ENCODE data around the gene LDHD. TPM values are rescaled to one million over a fixed set of nuclear protein-coding genes. Genes with fewer than 3 reads are reported as not detected.

Gene LDHD
- total and polyA plus RNA-seq, 9 of the 15 experiments (the other 6 are each of a cell fraction or from before 2014, with no cell fraction given): 0.19 to 0.86 (median 0.54) TPM; not detected in 3

DNA sequence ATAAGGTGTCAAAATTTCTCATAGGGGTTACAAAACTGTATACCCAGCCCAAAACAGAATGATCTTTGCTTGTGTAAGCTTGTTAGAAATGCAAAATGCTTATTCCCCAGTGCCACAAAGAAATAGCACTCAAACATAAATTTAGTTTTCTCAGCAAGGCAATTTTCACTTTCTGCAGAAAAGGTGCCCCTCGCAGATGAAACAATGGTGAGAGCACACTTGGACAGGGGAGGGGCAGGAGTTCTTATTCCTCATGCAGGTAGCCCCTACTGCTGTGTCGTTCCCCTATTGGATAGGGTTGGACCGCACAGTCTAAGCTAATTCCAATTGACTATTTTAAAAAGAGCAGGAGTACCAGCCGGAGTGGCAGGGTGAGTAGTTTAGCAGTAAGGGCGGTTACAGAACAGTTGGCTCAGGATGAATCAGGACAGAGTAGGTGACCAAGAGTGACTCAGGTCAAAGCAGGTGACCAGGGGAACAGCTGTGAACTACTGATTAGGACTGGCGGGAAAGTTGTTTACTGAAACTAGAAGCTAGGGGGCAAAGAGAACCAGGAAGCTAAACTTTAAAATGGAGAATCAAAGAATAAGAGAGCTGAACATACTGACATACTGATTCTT lies 5.5 kb upstream of the LDHD start (continued):
- TF ChIP-seq NEUROD1 (IDR thresholded peaks at IDR 0.05; ENCODE audit: borderline replicate concordance, low read depth, low read length, partially characterized antibody): no peak
- TF ChIP-seq PRPF4 (IDR thresholded peaks at IDR 0.05; ENCODE audit: insufficient read depth, low read depth, low read length, poor library complexity, severe bottlenecking): no peak
- TF ChIP-seq, protein P1, sequence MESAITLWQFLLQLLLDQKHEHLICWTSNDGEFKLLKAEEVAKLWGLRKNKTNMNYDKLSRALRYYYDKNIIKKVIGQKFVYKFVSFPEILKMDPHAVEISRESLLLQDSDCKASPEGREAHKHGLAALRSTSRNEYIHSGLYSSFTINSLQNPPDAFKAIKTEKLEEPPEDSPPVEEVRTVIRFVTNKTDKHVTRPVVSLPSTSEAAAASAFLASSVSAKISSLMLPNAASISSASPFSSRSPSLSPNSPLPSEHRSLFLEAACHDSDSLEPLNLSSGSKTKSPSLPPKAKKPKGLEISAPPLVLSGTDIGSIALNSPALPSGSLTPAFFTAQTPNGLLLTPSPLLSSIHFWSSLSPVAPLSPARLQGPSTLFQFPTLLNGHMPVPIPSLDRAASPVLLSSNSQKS (CRISPR knock-in tag; IDR thresholded peaks at IDR 0.05): no peak
- TF ChIP-seq, protein P2, sequence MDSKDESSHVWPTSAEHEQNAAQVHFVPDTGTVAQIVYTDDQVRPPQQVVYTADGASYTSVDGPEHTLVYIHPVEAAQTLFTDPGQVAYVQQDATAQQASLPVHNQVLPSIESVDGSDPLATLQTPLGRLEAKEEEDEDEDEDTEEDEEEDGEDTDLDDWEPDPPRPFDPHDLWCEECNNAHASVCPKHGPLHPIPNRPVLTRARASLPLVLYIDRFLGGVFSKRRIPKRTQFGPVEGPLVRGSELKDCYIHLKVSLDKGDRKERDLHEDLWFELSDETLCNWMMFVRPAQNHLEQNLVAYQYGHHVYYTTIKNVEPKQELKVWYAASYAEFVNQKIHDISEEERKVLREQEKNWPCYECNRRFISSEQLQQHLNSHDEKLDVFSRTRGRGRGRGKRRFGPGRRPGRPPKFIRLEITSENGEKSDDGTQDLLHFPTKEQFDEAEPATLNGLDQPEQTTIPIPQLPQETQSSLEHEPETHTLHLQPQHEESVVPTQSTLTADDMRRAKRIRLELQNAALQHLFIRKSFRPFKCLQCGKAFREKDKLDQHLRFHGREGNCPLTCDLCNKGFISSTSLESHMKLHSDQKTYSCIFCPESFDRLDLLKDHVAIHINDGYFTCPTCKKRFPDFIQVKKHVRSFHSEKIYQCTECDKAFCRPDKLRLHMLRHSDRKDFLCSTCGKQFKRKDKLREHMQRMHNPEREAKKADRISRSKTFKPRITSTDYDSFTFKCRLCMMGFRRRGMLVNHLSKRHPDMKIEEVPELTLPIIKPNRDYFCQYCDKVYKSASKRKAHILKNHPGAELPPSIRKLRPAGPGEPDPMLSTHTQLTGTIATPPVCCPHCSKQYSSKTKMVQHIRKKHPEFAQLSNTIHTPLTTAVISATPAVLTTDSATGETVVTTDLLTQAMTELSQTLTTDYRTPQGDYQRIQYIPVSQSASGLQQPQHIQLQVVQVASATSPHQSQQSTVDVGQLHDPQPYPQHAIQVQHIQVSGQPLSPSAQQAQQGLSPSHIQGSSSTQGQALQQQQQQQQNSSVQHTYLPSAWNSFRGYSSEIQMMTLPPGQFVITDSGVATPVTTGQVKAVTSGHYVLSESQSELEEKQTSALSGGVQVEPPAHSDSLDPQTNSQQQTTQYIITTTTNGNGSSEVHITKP (IDR thresholded peaks at IDR 0.05; ENCODE audit: partially characterized antibody): no peak
- TF ChIP-seq TCFL5 (CRISPR knock-in tag; conservative IDR thresholded peaks at IDR 0.05): no peak
- TF ChIP-seq, protein P3, sequence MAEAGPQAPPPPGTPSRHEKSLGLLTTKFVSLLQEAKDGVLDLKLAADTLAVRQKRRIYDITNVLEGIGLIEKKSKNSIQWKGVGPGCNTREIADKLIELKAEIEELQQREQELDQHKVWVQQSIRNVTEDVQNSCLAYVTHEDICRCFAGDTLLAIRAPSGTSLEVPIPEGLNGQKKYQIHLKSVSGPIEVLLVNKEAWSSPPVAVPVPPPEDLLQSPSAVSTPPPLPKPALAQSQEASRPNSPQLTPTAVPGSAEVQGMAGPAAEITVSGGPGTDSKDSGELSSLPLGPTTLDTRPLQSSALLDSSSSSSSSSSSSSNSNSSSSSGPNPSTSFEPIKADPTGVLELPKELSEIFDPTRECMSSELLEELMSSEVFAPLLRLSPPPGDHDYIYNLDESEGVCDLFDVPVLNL (CRISPR knock-in tag; IDR thresholded peaks at IDR 0.05; ENCODE audit: low read depth): 0 out of 2 replicates have a peak, but pooled peaks have one; percentile 23
- TF ChIP-seq MBD2 (IDR thresholded peaks at IDR 0.05; ENCODE audit: borderline replicate concordance, low read depth): no peak
- TF ChIP-seq, protein P4, sequence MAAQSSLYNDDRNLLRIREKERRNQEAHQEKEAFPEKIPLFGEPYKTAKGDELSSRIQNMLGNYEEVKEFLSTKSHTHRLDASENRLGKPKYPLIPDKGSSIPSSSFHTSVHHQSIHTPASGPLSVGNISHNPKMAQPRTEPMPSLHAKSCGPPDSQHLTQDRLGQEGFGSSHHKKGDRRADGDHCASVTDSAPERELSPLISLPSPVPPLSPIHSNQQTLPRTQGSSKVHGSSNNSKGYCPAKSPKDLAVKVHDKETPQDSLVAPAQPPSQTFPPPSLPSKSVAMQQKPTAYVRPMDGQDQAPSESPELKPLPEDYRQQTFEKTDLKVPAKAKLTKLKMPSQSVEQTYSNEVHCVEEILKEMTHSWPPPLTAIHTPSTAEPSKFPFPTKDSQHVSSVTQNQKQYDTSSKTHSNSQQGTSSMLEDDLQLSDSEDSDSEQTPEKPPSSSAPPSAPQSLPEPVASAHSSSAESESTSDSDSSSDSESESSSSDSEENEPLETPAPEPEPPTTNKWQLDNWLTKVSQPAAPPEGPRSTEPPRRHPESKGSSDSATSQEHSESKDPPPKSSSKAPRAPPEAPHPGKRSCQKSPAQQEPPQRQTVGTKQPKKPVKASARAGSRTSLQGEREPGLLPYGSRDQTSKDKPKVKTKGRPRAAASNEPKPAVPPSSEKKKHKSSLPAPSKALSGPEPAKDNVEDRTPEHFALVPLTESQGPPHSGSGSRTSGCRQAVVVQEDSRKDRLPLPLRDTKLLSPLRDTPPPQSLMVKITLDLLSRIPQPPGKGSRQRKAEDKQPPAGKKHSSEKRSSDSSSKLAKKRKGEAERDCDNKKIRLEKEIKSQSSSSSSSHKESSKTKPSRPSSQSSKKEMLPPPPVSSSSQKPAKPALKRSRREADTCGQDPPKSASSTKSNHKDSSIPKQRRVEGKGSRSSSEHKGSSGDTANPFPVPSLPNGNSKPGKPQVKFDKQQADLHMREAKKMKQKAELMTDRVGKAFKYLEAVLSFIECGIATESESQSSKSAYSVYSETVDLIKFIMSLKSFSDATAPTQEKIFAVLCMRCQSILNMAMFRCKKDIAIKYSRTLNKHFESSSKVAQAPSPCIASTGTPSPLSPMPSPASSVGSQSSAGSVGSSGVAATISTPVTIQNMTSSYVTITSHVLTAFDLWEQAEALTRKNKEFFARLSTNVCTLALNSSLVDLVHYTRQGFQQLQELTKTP (IDR thresholded peaks at IDR 0.05; ENCODE audit: low read depth in 1 of 2, partially characterized antibody in 2 of 2): peak in 1 of 2 experiments; percentile 21
- no peak for TF ChIP-seq U2AF2 (optimal IDR thresholded peaks at IDR 0.05; ENCODE audit: low read depth, low read length)
- TF ChIP-seq RAD21 (CRISPR knock-in tag; conservative IDR thresholded peaks at IDR 0.05 in 1 of 2, IDR thresholded peaks at IDR 0.05 in 1 of 2): no peak
- TF ChIP-seq HMGN3 (IDR thresholded peaks at IDR 0.05; ENCODE audit: borderline replicate concordance, extremely low read depth, insufficient read length, low read depth, low read length): no peak
- TF ChIP-seq, protein P5, sequence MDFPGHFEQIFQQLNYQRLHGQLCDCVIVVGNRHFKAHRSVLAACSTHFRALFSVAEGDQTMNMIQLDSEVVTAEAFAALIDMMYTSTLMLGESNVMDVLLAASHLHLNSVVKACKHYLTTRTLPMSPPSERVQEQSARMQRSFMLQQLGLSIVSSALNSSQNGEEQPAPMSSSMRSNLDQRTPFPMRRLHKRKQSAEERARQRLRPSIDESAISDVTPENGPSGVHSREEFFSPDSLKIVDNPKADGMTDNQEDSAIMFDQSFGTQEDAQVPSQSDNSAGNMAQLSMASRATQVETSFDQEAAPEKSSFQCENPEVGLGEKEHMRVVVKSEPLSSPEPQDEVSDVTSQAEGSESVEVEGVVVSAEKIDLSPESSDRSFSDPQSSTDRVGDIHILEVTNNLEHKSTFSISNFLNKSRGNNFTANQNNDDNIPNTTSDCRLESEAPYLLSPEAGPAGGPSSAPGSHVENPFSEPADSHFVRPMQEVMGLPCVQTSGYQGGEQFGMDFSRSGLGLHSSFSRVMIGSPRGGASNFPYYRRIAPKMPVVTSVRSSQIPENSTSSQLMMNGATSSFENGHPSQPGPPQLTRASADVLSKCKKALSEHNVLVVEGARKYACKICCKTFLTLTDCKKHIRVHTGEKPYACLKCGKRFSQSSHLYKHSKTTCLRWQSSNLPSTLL (IDR thresholded peaks at IDR 0.05): no peak
